Measurements from ENCODE around the gene ZNFX1. TPM values are rescaled to one million over a fixed set of nuclear protein-coding genes. Genes with fewer than 3 reads are reported as not detected.

ZNFX1 gene
- total RNA-seq, 3 donors from 2014 or later = 33.6 to 36.4 (median 35.5) TPM

DNA sequence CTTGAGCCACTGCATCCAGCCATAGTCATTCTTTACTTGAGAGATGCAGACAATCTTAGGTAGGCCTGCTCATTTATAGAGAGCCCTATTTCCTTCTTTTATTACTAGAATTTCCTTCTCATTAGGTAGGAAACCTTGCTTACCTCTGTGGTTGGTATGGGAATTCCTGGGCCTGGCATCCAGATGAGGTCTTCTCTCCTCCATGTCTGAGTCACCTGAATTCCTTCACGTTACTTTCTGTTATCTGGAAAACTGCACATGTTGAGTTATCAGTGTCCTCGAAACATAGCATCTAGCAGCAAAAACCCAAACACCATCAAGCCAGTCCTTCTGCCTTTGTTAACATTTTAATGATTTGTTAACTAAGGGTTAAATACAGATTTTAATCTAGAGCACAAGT, 2.2 kb downstream of the ZNFX1 start:
- H3K9me3 ChIP-seq = peaks cover 11% of the 10 kb centered on the region
- TF ChIP-seq, protein P1, sequence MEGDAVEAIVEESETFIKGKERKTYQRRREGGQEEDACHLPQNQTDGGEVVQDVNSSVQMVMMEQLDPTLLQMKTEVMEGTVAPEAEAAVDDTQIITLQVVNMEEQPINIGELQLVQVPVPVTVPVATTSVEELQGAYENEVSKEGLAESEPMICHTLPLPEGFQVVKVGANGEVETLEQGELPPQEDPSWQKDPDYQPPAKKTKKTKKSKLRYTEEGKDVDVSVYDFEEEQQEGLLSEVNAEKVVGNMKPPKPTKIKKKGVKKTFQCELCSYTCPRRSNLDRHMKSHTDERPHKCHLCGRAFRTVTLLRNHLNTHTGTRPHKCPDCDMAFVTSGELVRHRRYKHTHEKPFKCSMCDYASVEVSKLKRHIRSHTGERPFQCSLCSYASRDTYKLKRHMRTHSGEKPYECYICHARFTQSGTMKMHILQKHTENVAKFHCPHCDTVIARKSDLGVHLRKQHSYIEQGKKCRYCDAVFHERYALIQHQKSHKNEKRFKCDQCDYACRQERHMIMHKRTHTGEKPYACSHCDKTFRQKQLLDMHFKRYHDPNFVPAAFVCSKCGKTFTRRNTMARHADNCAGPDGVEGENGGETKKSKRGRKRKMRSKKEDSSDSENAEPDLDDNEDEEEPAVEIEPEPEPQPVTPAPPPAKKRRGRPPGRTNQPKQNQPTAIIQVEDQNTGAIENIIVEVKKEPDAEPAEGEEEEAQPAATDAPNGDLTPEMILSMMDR (IDR thresholded peaks at IDR 0.05) = no peak
- ATAC-seq (no peak), DNase-seq (no peak)
- peaks cover 15% of the 10 kb centered on the region for H3K36me3 ChIP-seq (ENCODE audit: low read depth)
- intact Hi-C loops (cut with DNase I, micrococcal nuclease) = no loop called here
- peaks cover 23% of the 10 kb centered on the region for H3K4me1 ChIP-seq (ENCODE audit: low read depth)
- no peak overlapping the region for H3K4me3 ChIP-seq

DNA sequence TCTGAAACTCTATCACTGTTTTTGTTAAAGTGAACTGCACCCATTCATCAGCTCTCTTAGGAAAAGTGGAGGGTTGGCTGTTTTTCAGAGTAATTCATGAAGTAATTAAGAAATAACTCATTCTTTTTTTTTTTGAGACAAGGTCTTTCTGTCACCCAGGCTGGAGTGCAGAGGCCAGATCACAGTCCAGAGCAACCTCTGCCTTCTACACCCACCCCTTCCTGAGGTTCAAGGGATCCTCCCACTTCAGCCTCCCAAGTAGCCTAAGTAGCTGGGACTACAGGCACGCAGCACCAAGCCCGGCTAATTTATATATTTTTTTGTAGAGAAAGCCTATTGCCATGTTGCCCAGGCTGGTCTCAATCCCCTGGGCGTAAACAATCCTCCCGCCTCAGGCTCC, 2.6 kb downstream of the ZNFX1 start:
- intact Hi-C loops (cut with DNase I, micrococcal nuclease) = no loop called here
- ATAC-seq (no peak), DNase-seq (no peak)
- peaks cover 13% of the 10 kb centered on the region for H3K36me3 ChIP-seq (ENCODE audit: low read depth)
- TF ChIP-seq, protein P1 (IDR thresholded peaks at IDR 0.05) = no peak
- H3K4me3 ChIP-seq = no peak overlapping the region
- peaks cover 7% of the 10 kb centered on the region for H3K9me3 ChIP-seq
- H3K4me1 ChIP-seq (ENCODE audit: low read depth) = peaks cover 27% of the 10 kb centered on the region

DNA sequence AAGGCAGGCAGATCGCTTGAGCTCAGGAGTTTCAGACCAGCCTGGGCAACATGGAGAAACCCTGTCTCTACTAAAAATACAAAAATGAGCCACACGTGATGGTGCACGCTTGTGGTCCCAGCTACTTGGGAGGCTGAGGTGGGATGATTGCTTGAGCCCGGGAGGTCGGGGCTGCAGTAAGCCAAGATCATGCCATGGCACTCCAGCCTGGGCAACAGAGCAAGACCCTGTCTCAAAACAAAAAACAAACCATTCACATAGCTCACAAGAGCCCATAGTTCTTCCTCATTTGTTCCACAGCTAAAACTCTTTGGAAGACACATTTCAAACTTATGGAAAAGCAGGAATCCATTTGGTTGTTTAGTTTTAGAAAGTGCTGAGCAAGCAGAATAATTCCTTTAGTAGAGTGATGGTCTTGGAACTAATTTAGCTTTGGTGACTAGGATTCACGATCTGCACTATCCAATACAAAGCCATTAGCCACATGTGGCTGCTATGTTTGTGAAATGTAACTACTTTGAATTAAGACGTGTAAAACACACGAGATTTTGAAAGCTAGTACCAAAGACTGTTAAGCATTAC, 4.1 kb downstream of the ZNFX1 start:
- H3K4me3 ChIP-seq = no peak overlapping the region
- TF ChIP-seq, protein P1 (IDR thresholded peaks at IDR 0.05) = no peak
- intact Hi-C loops (cut with DNase I, micrococcal nuclease) = no loop called here
- peaks cover 20% of the 10 kb centered on the region for H3K4me1 ChIP-seq (ENCODE audit: low read depth)
- peaks cover 9% of the 10 kb centered on the region for H3K36me3 ChIP-seq (ENCODE audit: low read depth)
- no peak for DNase-seq
- H3K9me3 ChIP-seq = no peaks in the 10 kb centered on the region
- no peak for ATAC-seq

DNA sequence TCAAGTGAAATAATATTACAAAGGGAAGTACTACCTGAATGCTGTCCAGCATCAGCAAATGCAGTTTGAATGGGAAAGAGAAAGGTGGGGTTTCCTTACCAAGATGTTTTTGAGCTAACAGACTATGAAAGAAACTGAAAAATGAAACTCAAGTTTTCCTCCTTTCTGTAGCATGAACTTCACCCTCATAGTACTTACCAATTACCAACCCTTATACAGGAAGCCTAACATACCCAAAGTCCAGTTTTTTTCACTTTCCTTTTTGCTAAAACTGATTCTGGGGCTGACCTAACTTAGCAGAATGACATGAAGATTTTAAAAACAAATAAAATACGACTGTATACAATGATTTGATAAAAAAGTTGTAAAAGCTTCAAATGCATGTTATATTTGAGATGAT, 5.2 kb downstream of the ZNFX1 start:
- peaks cover 9% of the 10 kb centered on the region for H3K36me3 ChIP-seq (ENCODE audit: low read depth)
- DNase-seq = no peak

DNA sequence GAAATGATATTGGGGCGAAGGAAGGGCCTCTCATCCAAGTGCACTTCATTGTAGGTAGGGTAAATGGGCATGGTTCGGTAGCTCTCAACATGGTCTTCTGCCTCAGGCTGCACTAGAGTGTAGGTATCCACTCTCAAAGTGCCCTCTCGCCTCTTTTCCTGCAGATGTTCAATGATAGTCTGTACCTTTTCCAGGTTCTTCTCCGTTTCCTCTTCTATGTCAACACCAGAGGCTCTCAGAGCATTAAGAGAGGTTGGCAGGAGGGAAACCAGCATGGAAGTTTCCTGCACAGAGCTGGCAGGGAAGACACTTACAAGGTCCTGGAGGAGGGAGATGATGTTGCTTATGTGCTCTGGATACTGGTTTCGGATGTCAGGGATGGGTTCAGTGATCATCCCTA, 7.1 kb downstream of the ZNFX1 start:
- no peak overlapping the region for H3K4me3 ChIP-seq
- TF ChIP-seq, protein P1 (IDR thresholded peaks at IDR 0.05) = no peak
- ATAC-seq (no peak), DNase-seq (no peak)
- peaks cover 9% of the 10 kb centered on the region for H3K36me3 ChIP-seq (ENCODE audit: low read depth)
- H3K9me3 ChIP-seq = no peaks in the 10 kb centered on the region
- intact Hi-C loops (cut with DNase I, micrococcal nuclease) = no loop called here
- peaks cover 9% of the 10 kb centered on the region for H3K4me1 ChIP-seq (ENCODE audit: low read depth)

More for the DNA sequence above, 5.2 kb downstream of the ZNFX1 start:
- no peaks in the 10 kb centered on the region for H3K9me3 ChIP-seq
- peaks cover 20% of the 10 kb centered on the region for H3K4me1 ChIP-seq (ENCODE audit: low read depth)
- intact Hi-C loops (cut with DNase I, micrococcal nuclease) = no loop called here
- TF ChIP-seq, protein P1 (IDR thresholded peaks at IDR 0.05) = no peak
- ATAC-seq = no peak
- H3K4me3 ChIP-seq = no peak overlapping the region

DNA sequence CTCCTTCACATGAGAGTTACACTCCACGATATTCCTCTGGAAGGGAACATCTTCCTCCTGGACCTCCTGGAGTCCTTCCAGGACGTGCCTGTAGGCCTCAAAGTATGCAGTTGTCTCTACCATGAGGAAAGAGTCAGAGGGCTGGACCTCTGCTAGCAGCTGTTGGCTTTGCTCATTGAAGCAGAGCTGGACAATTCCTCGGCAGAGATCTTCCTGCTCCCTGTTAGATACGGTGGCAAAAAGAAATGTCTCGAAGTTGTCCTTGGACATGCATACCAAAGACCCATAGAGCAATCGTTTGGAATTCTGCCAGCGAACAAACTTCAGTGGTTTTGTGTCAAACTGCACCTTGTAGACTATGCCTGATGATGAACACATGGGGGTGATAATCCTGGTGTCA, 7.7 kb downstream of the ZNFX1 start:
- intact Hi-C loops (cut with DNase I, micrococcal nuclease) = no loop called here
- no peak for DNase-seq
- peaks cover 9% of the 10 kb centered on the region for H3K36me3 ChIP-seq (ENCODE audit: low read depth)
- no peak for ATAC-seq
- TF ChIP-seq, protein P1 (IDR thresholded peaks at IDR 0.05) = no peak
- peaks cover 9% of the 10 kb centered on the region for H3K4me1 ChIP-seq (ENCODE audit: low read depth)
- H3K4me3 ChIP-seq = no peak overlapping the region
- no peaks in the 10 kb centered on the region for H3K9me3 ChIP-seq
